Thyroid gland (tissue), 4 donors: Measurements from ENCODE around the gene NRSN2. TPM values are rescaled to one million over a fixed set of nuclear protein-coding genes. Genes with fewer than 3 reads are reported as not detected.

Experiments
- DNase-seq, 2 donors: peaks; one replicate each; pipeline ENCODE4 v3.0.0-alpha.2; 2019
- H3K27ac ChIP-seq, 3 donors: fragments of 200-600 bp; sonication (generic); 1 replicate in 2 of 3; 2 replicates in 1 of 3; pipeline ENCODE4 v1.5.1; 2016 to 2019; ENCODE audit warnings: mild to moderate bottlenecking in 1 of 3, moderate library complexity in 1 of 3
- H3K27me3 ChIP-seq: fragments of 200-600 bp; sonication (generic); one replicate; pipeline ENCODE4 v1.5.1; 2019
- H3K36me3 ChIP-seq, 2 donors: fragments of 200-600 bp; sonication (generic); one replicate each; pipeline ENCODE4 v1.5.1; 2016 to 2019
- H3K4me1 ChIP-seq, 2 donors: fragments of 200-600 bp; sonication (generic); one replicate each; pipeline ENCODE4 v1.5.1; 2017 to 2019
- H3K4me3 ChIP-seq, 3 donors: fragments of 200-600 bp; sonication (generic); replicated peaks in 1 of 3; 1 replicate in 2 of 3; 2 replicates in 1 of 3; pipeline ENCODE4 v1.5.1; 2016; ENCODE audit warnings: mild to moderate bottlenecking in 1 of 3
- H3K9me3 ChIP-seq: fragments of 200-600 bp; sonication (generic); one replicate; pipeline ENCODE4 v1.5.1; 2017
- CTCF ChIP-seq, 6 experiments: fragments of 200-600 bp in 3 of 6; fragments of 450-650 bp in 3 of 6; sonication (generic) in 3 of 6; IDR thresholded peaks; one replicate each; pipeline ENCODE4 v1.5.1; 2016 to 2019; ENCODE audit warnings: antibody characterized with exemption in 6 of 6, mild to moderate bottlenecking in 2 of 6, inconsistent platforms in 1 of 6, moderate library complexity in 1 of 6
- POLR2A ChIP-seq, 2 donors: fragments of 450-650 bp; IDR thresholded peaks; one replicate each; pipeline ENCODE4 v1.6.1; 2017; ENCODE audit warnings: antibody characterized with exemption in 2 of 2, mild to moderate bottlenecking in 2 of 2, moderate library complexity in 1 of 2
- WGBS, 2 donors: methylation state at CpG; one replicate each; pipeline ENCODE4 v1.1.5; 2017; 5-methylcytosine and 5-hydroxymethylcytosine counted together
- intact Hi-C: fragments of 100-400 bp; cut with DNase I; formaldehyde crosslinking; loops from one replicate; pipeline ENCODE4 v1.15.1; 2023
- total RNA-seq, 4 donors: library from RNA; depleted of rRNA; stranded (reverse); fragments of >200 nt; gene quantifications; one replicate each; pipeline ENCODE4 v1.2.3, GENCODE V29; 2016

The NRSN2 gene
- total RNA-seq, 4 donors from 2014 or later = 29.8 to 56.7 (median 42.4) TPM

- TF ChIP-seq POLR2A (IDR thresholded peaks at IDR 0.05) (no peak), CTCF (IDR thresholded peaks at IDR 0.05) (no peak)
- Histone ChIP-seq H3K36me3 (peaks cover 14% of the 10 kb centered on the region in 2 donors), H3K27me3 (no peaks in the 10 kb centered on the region), H3K4me3 (no peak overlapping the region), H3K9me3 (no peaks in the 10 kb centered on the region), H3K4me1 (no peaks in the 10 kb centered on the region), H3K27ac (no peak overlapping the region)
- DNase-seq = no peak
- intact Hi-C loops = loop anchor here (10.0 kb wide), 2 partner anchors 45 to 65 kb away; partner anchors contain the start of gene TBC1D20
- 41 to 82% methylated on average over 2 of the region's 2 CpGs for WGBS, 2 donors
These were observed 53.2 kb downstream of the NRSN2 start for GRCh38 chr20:400128-400453.

GRCh38 chr20:400454-401275 is 53.8 kb downstream of the NRSN2 start:
- Histone ChIP-seq H3K9me3 (no peaks in the 10 kb centered on the region), H3K4me3 (no peak overlapping the region), H3K36me3 (peaks cover 14% of the 10 kb centered on the region in 2 donors), H3K4me1 (no peaks in the 10 kb centered on the region), H3K27ac (no peak overlapping the region), H3K27me3 (no peaks in the 10 kb centered on the region)
- WGBS, 2 donors = 79 to 86% methylated on average over 5 of the region's 5 CpGs
- no peak for DNase-seq
- TF ChIP-seq CTCF (IDR thresholded peaks at IDR 0.05) = no peak
- no peak for TF ChIP-seq POLR2A (IDR thresholded peaks at IDR 0.05)
- intact Hi-C loops = loop anchor here (10.0 kb wide), 2 partner anchors 46 to 64 kb away; partner anchors contain the start of gene TBC1D20

GRCh38 chr20:401682-402495 is 55.0 kb downstream of the NRSN2 start:
- peaks cover 4% of the 10 kb centered on the region in 2 donors for H3K36me3 ChIP-seq
- no peak overlapping the region for H3K4me3 ChIP-seq
- intact Hi-C loops = loop anchor here (10.0 kb wide), 2 partner anchors 47 to 63 kb away; partner anchors contain the start of gene TBC1D20
- no peaks in the 10 kb centered on the region for H3K27me3 ChIP-seq
- no peak for DNase-seq
- TF ChIP-seq POLR2A (IDR thresholded peaks at IDR 0.05) (no peak), CTCF (IDR thresholded peaks at IDR 0.05) (no peak)
- 77 to 89% methylated on average over 9 of the region's 9 CpGs for WGBS, 2 donors
- no peaks in the 10 kb centered on the region for H3K9me3 ChIP-seq
- peaks cover 0 to under 1% of the 10 kb centered on the region in 2 donors for H3K4me1 ChIP-seq
- no peak overlapping the region for H3K27ac ChIP-seq

- Histone ChIP-seq H3K27me3 (no peaks in the 10 kb centered on the region), H3K27ac (no peak overlapping the region), H3K4me1 (peaks cover 0 to 6% of the 10 kb centered on the region in 2 donors), H3K9me3 (no peaks in the 10 kb centered on the region), H3K4me3 (no peak overlapping the region), H3K36me3 (no peaks in the 10 kb centered on the region)
- intact Hi-C loops = loop anchor here (10.0 kb wide), 2 partner anchors 48 to 62 kb away; partner anchors contain the start of gene TBC1D20
- no peak for DNase-seq
- TF ChIP-seq CTCF (IDR thresholded peaks at IDR 0.05) (no peak), POLR2A (IDR thresholded peaks at IDR 0.05) (no peak)
- 80 to 89% methylated on average over 2 of the region's 2 CpGs for WGBS, 2 donors
These were observed 55.6 kb downstream of the NRSN2 start for GRCh38 chr20:402496-402885.
